WTC11 (cell line): ENCODE results near the gene KBTBD13.

Source experiments
- CTCF ChIP-seq: fragments of 200-600 bp; IDR thresholded peaks from 2 replicates; pipeline ENCODE4 v1.8.0; 2022; ENCODE audit warnings: antibody characterized with exemption
- E2F1 ChIP-seq: sonication (generic); formaldehyde crosslinking; IDR thresholded peaks from 2 replicates; pipeline ENCODE4 v1.8.0; 2022; ENCODE audit warnings: mild to moderate bottlenecking, missing genetic modification reagents
- FOXP4 ChIP-seq: sonication (generic); formaldehyde crosslinking; IDR thresholded peaks from 2 replicates; pipeline ENCODE4 v1.8.0; 2022; ENCODE audit warnings: mild to moderate bottlenecking, missing genetic modification reagents
- IRF1 ChIP-seq: sonication (generic); formaldehyde crosslinking; IDR thresholded peaks from 2 replicates; pipeline ENCODE4 v1.8.0; 2023; ENCODE audit warnings: missing genetic modification reagents
- MAX ChIP-seq: sonication (generic); formaldehyde crosslinking; IDR thresholded peaks from 2 replicates; pipeline ENCODE4 v1.8.0; 2022; ENCODE audit warnings: mild to moderate bottlenecking, missing genetic modification reagents
- ZNF138 ChIP-seq: sonication (generic); formaldehyde crosslinking; conservative IDR thresholded peaks from 2 replicates; pipeline ENCODE4 v1.8.1; 2022; ENCODE audit warnings: mild to moderate bottlenecking, moderate library complexity, missing genetic modification reagents

GRCh38 chr15:65054333-65055200 is 22.0 kb upstream of the KBTBD13 start:
- TF ChIP-seq CTCF (peak; percentile 83), E2F1 (CRISPR knock-in tag) (no peak), MAX (CRISPR knock-in tag) (no peak), FOXP4 (no peak), IRF1 (CRISPR knock-in tag) (no peak), ZNF138 (CRISPR knock-in tag) (no peak)
